GM21737 (cell line): Measurements from ENCODE around the gene XPA.
"Not testable (repeated sequence)": the region's sequence is repeated elsewhere in the genome, so short reads cannot be mapped to it uniquely, and the experiment has no call there.

Experiments used
- ATAC-seq: cut with Tn5 transposase; IDR thresholded peaks from one replicate; pipeline ENCODE4 v1.9.1; 2021; ENCODE audit warnings: mild to moderate bottlenecking, moderate library complexity; ENCODE audit not compliant: unreplicated experiment

The XPA gene

GRCh38 chr9:97696803-97697601 is at the start of gene XPA:
Gene XPA (minus strand): TSS chr9:97697340. CDS start chr9:97697292, 48 bp downstream.
- peak; percentile 90 for ATAC-seq

- ATAC-seq: no peak
Measured at GRCh38 chr9:97744710-97745708, 47.9 kb upstream of the XPA start.

GRCh38 chr9:97744025-97744424 is 46.9 kb upstream of the XPA start:
- not testable (repeated sequence) for ATAC-seq

GRCh38 chr9:97742545-97742944 is 45.4 kb upstream of the XPA start:
- no peak for ATAC-seq

GRCh38 chr9:97741947-97742346 is 44.8 kb upstream of the XPA start:
- no peak for ATAC-seq

GRCh38 chr9:97740848-97741821 is 44.0 kb upstream of the XPA start:
- ATAC-seq: no peak

- no peak for ATAC-seq
Measured at GRCh38 chr9:97737429-97737828, 40.3 kb upstream of the XPA start.

- no peak for ATAC-seq
Measured at GRCh38 chr9:97735070-97735600, 38.0 kb upstream of the XPA start.

GRCh38 chr9:97726716-97727115 is 29.6 kb upstream of the XPA start:
- ATAC-seq: no peak

- ATAC-seq: no peak
Measured at GRCh38 chr9:97723819-97724218, 26.7 kb upstream of the XPA start.

GRCh38 chr9:97722331-97722730 is 25.2 kb upstream of the XPA start:
- ATAC-seq: no peak

- ATAC-seq: no peak
Measured at GRCh38 chr9:97721396-97721795, 24.3 kb upstream of the XPA start.

- no peak for ATAC-seq
Measured at GRCh38 chr9:97717866-97718265, 20.7 kb upstream of the XPA start.

GRCh38 chr9:97714435-97714834 is 17.3 kb upstream of the XPA start:
- no peak for ATAC-seq

- ATAC-seq: no peak
Measured at GRCh38 chr9:97711223-97711626, 14.1 kb upstream of the XPA start.

GRCh38 chr9:97710356-97711222 is 13.4 kb upstream of the XPA start:
- ATAC-seq: no peak

GRCh38 chr9:97706246-97706645 is 9.1 kb upstream of the XPA start:
- ATAC-seq: no peak

- ATAC-seq: no peak
Measured at GRCh38 chr9:97705354-97705950, 8.3 kb upstream of the XPA start.

GRCh38 chr9:97704851-97705250 is 7.7 kb upstream of the XPA start:
- ATAC-seq: no peak
